ENCODE data around the gene LRRC17.

Gene LRRC17

DNA sequence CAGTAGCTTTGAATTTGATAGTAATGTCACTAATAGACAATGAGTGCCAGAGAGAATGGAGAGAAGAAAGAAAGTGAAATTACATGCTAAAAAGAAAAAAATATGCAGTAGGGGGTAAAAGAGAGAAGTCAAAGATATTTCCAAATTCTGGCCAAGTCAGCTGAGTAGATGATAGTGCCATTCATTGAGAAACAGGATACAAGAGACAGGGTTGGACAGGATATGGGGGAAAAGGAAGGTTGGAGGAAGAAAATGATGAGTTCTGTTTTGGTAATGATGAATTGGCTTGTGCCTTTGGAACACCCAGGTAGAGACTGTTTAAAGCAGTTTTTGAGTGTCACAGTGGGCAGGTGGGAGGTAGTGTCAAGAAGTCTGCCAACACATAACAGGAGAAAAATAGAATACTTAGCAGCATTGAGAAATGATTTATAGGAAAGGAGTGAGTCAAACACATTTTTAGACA, 78.3 kb downstream of the LRRC17 start:
- no peak overlapping the region for H3K27ac ChIP-seq (ENCODE audit: extremely low read depth, low read depth, low read length)

DNA sequence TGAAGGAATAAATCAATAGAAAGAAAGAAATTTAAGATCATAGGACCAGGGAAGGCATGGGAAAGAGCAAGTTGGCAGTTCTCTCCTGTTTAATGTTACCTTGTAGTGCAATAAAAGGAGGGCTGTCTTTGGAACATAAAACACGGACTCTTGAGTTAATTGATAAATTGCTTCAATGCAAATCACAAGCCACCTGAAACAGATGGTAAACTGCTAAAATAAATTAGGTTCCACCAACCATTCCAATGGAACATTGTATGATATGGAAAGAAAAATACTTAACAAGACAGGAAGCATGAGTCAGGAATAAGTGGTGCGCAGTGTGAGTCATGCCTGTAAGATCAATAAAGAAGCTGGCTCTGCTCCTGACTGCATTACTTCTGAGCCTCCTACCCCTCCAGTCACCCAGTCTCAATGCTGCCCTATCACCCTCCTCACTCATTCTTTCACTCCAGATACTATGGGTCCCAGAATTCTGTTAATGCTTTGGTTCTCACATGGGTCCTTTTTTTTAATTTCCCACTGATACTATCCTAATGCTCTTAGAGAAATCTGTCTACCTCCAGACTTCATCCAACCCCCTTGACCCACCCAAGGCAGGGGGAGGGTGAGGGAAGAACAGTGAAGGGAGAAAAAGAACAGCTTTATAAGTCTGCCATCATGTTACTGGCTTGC, 78.9 kb downstream of the LRRC17 start:
- ChIA-PET CTCF (interaction anchor here (0.5 kb wide), 1 partner anchor 69 kb away, joined by 3 read pairs; no protein-coding TSS in a partner anchor), POLR2A (no interaction called here)
- H3K9me3 ChIP-seq (ENCODE audit: control insufficient read depth, insufficient read depth, low read depth, low read length): no peaks in the 10 kb centered on the region
- peaks cover 15% of the 10 kb centered on the region for H3K4me1 ChIP-seq (ENCODE audit: control insufficient read depth, insufficient read depth, low read length)
- H3K36me3 ChIP-seq (ENCODE audit: control insufficient read depth in 2 of 2, insufficient read depth in 1 of 2, low read length in 2 of 2): no peaks in the 10 kb centered on the region
- peak overlapping the region; percentile 27; the same call in 1 of the 2 replicates for H3K27ac ChIP-seq (ENCODE audit: extremely low read depth, low read depth, low read length)
- H3K4me3 ChIP-seq (ENCODE audit: low read depth, low read length): no peak overlapping the region
- 0 out of 2 replicates have a peak, but pooled peaks have one; percentile 63 for TF ChIP-seq ZFP69B (tag by site-specific recombination; IDR thresholded peaks at IDR 0.05)
- TF ChIP-seq ZNF202 (tag by site-specific recombination; IDR thresholded peaks at IDR 0.05; ENCODE audit: borderline replicate concordance): no peak
- TF ChIP-seq ZNF16 (tag by site-specific recombination; IDR thresholded peaks at IDR 0.05; ENCODE audit: low read depth): no peak
- TF ChIP-seq, protein P1, sequence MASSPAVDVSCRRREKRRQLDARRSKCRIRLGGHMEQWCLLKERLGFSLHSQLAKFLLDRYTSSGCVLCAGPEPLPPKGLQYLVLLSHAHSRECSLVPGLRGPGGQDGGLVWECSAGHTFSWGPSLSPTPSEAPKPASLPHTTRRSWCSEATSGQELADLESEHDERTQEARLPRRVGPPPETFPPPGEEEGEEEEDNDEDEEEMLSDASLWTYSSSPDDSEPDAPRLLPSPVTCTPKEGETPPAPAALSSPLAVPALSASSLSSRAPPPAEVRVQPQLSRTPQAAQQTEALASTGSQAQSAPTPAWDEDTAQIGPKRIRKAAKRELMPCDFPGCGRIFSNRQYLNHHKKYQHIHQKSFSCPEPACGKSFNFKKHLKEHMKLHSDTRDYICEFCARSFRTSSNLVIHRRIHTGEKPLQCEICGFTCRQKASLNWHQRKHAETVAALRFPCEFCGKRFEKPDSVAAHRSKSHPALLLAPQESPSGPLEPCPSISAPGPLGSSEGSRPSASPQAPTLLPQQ (tag by site-specific recombination; IDR thresholded peaks at IDR 0.05): peak; percentile 66; the same call in 1 of the 2 replicates
- no peak for TF ChIP-seq ZNF311 (tag by site-specific recombination; IDR thresholded peaks at IDR 0.05; ENCODE audit: borderline replicate concordance)
- peak; percentile 89 for TF ChIP-seq ZXDB (tag by site-specific recombination; IDR thresholded peaks at IDR 0.05)
- TF ChIP-seq ZNF184 (tag by site-specific recombination; IDR thresholded peaks at IDR 0.05): peak; percentile 83
- TF ChIP-seq, protein P2, sequence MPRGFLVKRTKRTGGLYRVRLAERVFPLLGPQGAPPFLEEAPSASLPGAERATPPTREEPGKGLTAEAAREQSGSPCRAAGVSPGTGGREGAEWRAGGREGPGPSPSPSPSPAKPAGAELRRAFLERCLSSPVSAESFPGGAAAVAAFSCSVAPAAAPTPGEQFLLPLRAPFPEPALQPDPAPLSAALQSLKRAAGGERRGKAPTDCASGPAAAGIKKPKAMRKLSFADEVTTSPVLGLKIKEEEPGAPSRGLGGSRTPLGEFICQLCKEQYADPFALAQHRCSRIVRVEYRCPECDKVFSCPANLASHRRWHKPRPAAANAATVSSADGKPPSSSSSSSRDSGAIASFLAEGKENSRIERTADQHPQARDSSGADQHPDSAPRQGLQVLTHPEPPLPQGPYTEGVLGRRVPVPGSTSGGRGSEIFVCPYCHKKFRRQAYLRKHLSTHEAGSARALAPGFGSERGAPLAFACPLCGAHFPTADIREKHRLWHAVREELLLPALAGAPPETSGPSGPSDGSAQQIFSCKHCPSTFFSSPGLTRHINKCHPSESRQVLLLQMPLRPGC (tag by site-specific recombination; IDR thresholded peaks at IDR 0.05): peak; percentile 96
- TF ChIP-seq ZBTB11 (tag by site-specific recombination; conservative IDR thresholded peaks at IDR 0.05; ENCODE audit: low read depth): 0 out of 2 replicates have a peak, but pooled peaks have one; percentile 30
- peak; percentile 84; the same call in 1 of the 2 replicates for TF ChIP-seq ZNF324 (tag by site-specific recombination; IDR thresholded peaks at IDR 0.05)
- peak; percentile 88 for TF ChIP-seq ZNF391 (tag by site-specific recombination; IDR thresholded peaks at IDR 0.05; ENCODE audit: borderline replicate concordance, low read depth)

More for the DNA sequence above, 78.3 kb downstream of the LRRC17 start:
- TF ChIP-seq, protein P3, sequence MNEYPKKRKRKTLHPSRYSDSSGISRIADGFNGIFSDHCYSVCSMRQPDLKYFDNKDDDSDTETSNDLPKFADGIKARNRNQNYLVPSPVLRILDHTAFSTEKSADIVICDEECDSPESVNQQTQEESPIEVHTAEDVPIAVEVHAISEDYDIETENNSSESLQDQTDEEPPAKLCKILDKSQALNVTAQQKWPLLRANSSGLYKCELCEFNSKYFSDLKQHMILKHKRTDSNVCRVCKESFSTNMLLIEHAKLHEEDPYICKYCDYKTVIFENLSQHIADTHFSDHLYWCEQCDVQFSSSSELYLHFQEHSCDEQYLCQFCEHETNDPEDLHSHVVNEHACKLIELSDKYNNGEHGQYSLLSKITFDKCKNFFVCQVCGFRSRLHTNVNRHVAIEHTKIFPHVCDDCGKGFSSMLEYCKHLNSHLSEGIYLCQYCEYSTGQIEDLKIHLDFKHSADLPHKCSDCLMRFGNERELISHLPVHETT (tag by site-specific recombination; IDR thresholded peaks at IDR 0.05): no peak
- no peak for TF ChIP-seq SETDB1 (IDR thresholded peaks at IDR 0.05; ENCODE audit: insufficient read length, low read length)
- no peak for TF ChIP-seq ATF2 (tag by site-specific recombination; IDR thresholded peaks at IDR 0.05; ENCODE audit: low read depth)
- TF ChIP-seq SCRT2 (tag by site-specific recombination; IDR thresholded peaks at IDR 0.05): no peak
- no peak for TF ChIP-seq ZNF549 (tag by site-specific recombination; IDR thresholded peaks at IDR 0.05)
- TF ChIP-seq ZNF514 (tag by site-specific recombination; IDR thresholded peaks at IDR 0.05): no peak
- TF ChIP-seq AEBP2 (tag by site-specific recombination; IDR thresholded peaks at IDR 0.05; ENCODE audit: borderline replicate concordance): no peak
- no peak for TF ChIP-seq ZNF529 (tag by site-specific recombination; IDR thresholded peaks at IDR 0.05; ENCODE audit: insufficient replicate concordance)
- TF ChIP-seq ZBTB20 (tag by site-specific recombination; IDR thresholded peaks at IDR 0.05): no peak
- TF ChIP-seq ZNF239 (tag by site-specific recombination; IDR thresholded peaks at IDR 0.05): no peak
- TF ChIP-seq ZNF548 (tag by site-specific recombination; IDR thresholded peaks at IDR 0.05): no peak
- TF ChIP-seq MZF1 (tag by site-specific recombination; IDR thresholded peaks at IDR 0.05; ENCODE audit: borderline replicate concordance): no peak
- TF ChIP-seq ZNF423 (tag by site-specific recombination; IDR thresholded peaks at IDR 0.05): no peak
- TF ChIP-seq ZBTB21 (tag by site-specific recombination; IDR thresholded peaks at IDR 0.05): no peak
- no peak for TF ChIP-seq ZNF629 (tag by site-specific recombination; IDR thresholded peaks at IDR 0.05)
- TF ChIP-seq ZNF664 (tag by site-specific recombination; IDR thresholded peaks at IDR 0.05): no peak
- H3K36me3 ChIP-seq (ENCODE audit: control insufficient read depth in 2 of 2, insufficient read depth in 1 of 2, low read length in 2 of 2): no peaks in the 10 kb centered on the region
- no peak overlapping the region for H3K4me3 ChIP-seq (ENCODE audit: low read depth, low read length)
- CTCF ChIA-PET: no interaction called here
- H3K4me1 ChIP-seq (ENCODE audit: control insufficient read depth, insufficient read depth, low read length): peaks cover 15% of the 10 kb centered on the region
- POLR2A ChIA-PET: no interaction called here
- H3K9me3 ChIP-seq (ENCODE audit: control insufficient read depth, insufficient read depth, low read depth, low read length): no peaks in the 10 kb centered on the region

All from HEK293 (cell line).